OCI-LY7 (cell line): ENCODE measurements around the gene DLGAP1. TPM values are rescaled to one million over a fixed set of nuclear protein-coding genes. Genes with fewer than 3 reads are reported as not detected.

Experiments used
- BruUV-seq: library from RNA; stranded (reverse); fragments of 400-500 nt; replicated peaks from 2 replicates; lab custom pipeline; 2021; lab: Mats Ljungman, UMichigan
- CTCF ChIA-PET: fragments of 300-600 bp; sonication (Branson Sonifier 250); formaldehyde crosslinking; loops from one replicate; lab custom pipeline; 2022; ENCODE audit warnings: antibody characterized with exemption; ENCODE audit not compliant: unreplicated experiment; lab: Charles Lee
- POLR2A ChIA-PET: fragments of 300-600 bp; sonication (Branson Sonifier 250); formaldehyde crosslinking; loops from one replicate; lab custom pipeline; 2022; ENCODE audit warnings: antibody characterized with exemption; lab: Charles Lee
- DNase-seq: peaks from one replicate; pipeline ENCODE4 v3.0.0-alpha.2; 2015; ENCODE audit warnings: low spot score
- H2AFZ ChIP-seq: fragments of 200-600 bp; sonication (generic), shearing (Covaris generic); 2 replicates; pipeline ENCODE4 v1.6.1; 2014; ENCODE audit warnings: mild to moderate bottlenecking, antibody characterized with exemption, low read length, moderate library complexity
- H3K27ac ChIP-seq: fragments of 200-600 bp; sonication (generic); 2 replicates; pipeline ENCODE4 v1.5.1; 2014; ENCODE audit warnings: mixed run types, low read depth, mild to moderate bottlenecking, moderate library complexity, low read length, inconsistent platforms; ENCODE audit not compliant: poor library complexity, severe bottlenecking
- H3K36me3 ChIP-seq: fragments of 200-600 bp; sonication (generic); 2 replicates; pipeline ENCODE4 v1.6.1; 2014; ENCODE audit warnings: mild to moderate bottlenecking, antibody characterized with exemption, low read length, moderate library complexity, mixed read lengths; ENCODE audit not compliant: insufficient read depth
- H3K4me1 ChIP-seq: fragments of 200-600 bp; sonication (generic); 2 replicates; pipeline ENCODE4 v1.5.1; 2014; ENCODE audit warnings: mild to moderate bottlenecking, low read length; ENCODE audit not compliant: insufficient read depth, poor library complexity, severe bottlenecking
- H3K4me2 ChIP-seq: fragments of 200-600 bp; sonication (generic); 2 replicates; pipeline ENCODE4 v1.6.1; 2014; ENCODE audit warnings: mild to moderate bottlenecking, low read length
- H3K4me3 ChIP-seq: fragments of 200-600 bp; sonication (generic); 2 replicates; pipeline ENCODE4 v1.5.1; 2014; ENCODE audit warnings: mild to moderate bottlenecking, low read depth, low read length; ENCODE audit not compliant: poor library complexity, severe bottlenecking
- H3K79me2 ChIP-seq: fragments of 200-600 bp; sonication (generic); 2 replicates; pipeline ENCODE4 v1.6.1; 2016; ENCODE audit warnings: low read depth, mild to moderate bottlenecking, low read length, moderate library complexity, mixed read lengths; ENCODE audit not compliant: insufficient read depth
- H3K9me2 ChIP-seq: fragments of 200-600 bp; sonication (generic); 2 replicates; pipeline ENCODE4 v1.6.1; 2016; ENCODE audit warnings: mild to moderate bottlenecking, low read length, mixed read lengths; ENCODE audit not compliant: insufficient read depth
- H3K9me3 ChIP-seq: fragments of 200-600 bp; sonication (generic); 2 replicates; pipeline ENCODE4 v1.6.1; 2014; ENCODE audit warnings: mild to moderate bottlenecking, mixed run types, low read length, mixed read lengths
- H4K20me1 ChIP-seq: fragments of 200-600 bp; sonication (generic); 2 replicates; pipeline ENCODE4 v1.6.1; 2014; ENCODE audit warnings: mild to moderate bottlenecking, antibody characterized with exemption, low read length, moderate library complexity, mixed read lengths; ENCODE audit not compliant: insufficient read depth
- EZH2phosphoT487 ChIP-seq: fragments of 200-600 bp; sonication (generic); IDR thresholded peaks from 2 replicates; pipeline ENCODE4 v1.6.1; 2018; ENCODE audit warnings: low read depth, borderline replicate concordance, mild to moderate bottlenecking, mixed run types, antibody characterized with exemption, low read length, moderate library complexity, mixed read lengths
- intact Hi-C: fragments of 100-400 bp; cut with micrococcal nuclease; formaldehyde crosslinking; loops from one replicate; pipeline ENCODE4 v1.10.0; 2022; ENCODE audit not compliant: unreplicated experiment
- total RNA-seq, 2 experiments: library from RNA; depleted of rRNA in 1 of 2; stranded (reverse); fragments of >200 nt in 1 of 2; shearing (Covaris generic) in 1 of 2; gene quantifications; 2 replicates each; pipeline ENCODE4 v1.2.3, GENCODE V29; 2014 to 2022
- TF ChIP-seq, protein P1 (sequence below): fragments of 200-600 bp; sonication (generic); conservative IDR thresholded peaks from 2 replicates; pipeline ENCODE4 v1.5.1; 2014; ENCODE audit warnings: mild to moderate bottlenecking, antibody characterized with exemption, low read length, moderate library complexity, mixed read lengths

Gene DLGAP1
- total RNA-seq, 2 experiments from 2014 or later, result 0.22 TPM; not detected in 1

DNA sequence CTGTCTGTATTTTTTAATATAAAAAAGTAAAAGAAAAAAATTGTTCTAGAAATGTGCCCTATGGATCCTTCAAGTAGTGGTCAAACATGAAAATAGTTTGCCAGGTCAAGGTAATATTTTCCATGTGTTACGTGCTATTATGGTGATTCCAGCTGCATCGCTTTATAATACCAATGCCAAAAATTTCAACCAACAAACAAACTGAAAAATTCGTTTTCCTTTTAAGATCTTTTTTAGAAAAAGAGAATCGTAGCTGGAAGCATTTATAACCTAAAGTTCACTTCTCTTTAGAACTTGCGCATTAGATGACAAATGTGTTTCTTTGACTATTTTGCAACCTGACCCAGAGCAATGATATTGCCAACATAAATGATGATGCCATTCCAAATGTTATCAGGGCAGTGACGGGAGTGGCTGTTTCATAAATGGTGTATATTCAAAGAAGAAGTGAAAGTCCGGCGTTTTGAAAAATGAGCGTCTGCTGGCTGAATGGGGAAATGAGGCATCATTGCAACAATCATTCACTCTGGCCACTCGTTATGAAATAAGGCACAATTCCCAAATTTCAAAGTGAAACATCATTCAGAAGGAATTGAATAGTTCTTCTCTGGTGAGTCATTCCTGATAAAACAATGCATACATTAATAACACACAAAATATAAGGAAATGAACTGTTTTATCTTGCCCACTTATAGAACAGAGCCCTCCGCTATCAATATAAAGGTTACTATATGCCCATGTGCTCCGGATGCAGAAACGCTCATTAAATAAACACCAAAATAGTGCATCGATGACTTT, 707.7 kb downstream of the DLGAP1 start:
- CTCF ChIA-PET, result no interaction called here
- no peak for TF ChIP-seq EZH2phosphoT487
- TF ChIP-seq, protein P1, sequence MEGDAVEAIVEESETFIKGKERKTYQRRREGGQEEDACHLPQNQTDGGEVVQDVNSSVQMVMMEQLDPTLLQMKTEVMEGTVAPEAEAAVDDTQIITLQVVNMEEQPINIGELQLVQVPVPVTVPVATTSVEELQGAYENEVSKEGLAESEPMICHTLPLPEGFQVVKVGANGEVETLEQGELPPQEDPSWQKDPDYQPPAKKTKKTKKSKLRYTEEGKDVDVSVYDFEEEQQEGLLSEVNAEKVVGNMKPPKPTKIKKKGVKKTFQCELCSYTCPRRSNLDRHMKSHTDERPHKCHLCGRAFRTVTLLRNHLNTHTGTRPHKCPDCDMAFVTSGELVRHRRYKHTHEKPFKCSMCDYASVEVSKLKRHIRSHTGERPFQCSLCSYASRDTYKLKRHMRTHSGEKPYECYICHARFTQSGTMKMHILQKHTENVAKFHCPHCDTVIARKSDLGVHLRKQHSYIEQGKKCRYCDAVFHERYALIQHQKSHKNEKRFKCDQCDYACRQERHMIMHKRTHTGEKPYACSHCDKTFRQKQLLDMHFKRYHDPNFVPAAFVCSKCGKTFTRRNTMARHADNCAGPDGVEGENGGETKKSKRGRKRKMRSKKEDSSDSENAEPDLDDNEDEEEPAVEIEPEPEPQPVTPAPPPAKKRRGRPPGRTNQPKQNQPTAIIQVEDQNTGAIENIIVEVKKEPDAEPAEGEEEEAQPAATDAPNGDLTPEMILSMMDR, result no peak
- no TSS peak for BruUV-seq
- Histone ChIP-seq H3K4me1 (no peaks in the 10 kb centered on the region), H3K79me2 (no peaks in the 10 kb centered on the region), H3K36me3 (no peaks in the 10 kb centered on the region), H3K4me2 (no peak overlapping the region), H3K4me3 (no peak overlapping the region), H3K9me3 (no peaks in the 10 kb centered on the region), H2AFZ (no peak overlapping the region), H3K9me2 (no peaks in the 10 kb centered on the region), H3K27ac (no peak overlapping the region), H4K20me1 (no peaks in the 10 kb centered on the region)
- intact Hi-C loops, result no loop called here
- no peak for DNase-seq
- POLR2A ChIA-PET, result interaction anchor here (0.6 kb wide), 1 partner anchor 1062 kb away, joined by 3 read pairs; no protein-coding TSS in a partner anchor

DNA sequence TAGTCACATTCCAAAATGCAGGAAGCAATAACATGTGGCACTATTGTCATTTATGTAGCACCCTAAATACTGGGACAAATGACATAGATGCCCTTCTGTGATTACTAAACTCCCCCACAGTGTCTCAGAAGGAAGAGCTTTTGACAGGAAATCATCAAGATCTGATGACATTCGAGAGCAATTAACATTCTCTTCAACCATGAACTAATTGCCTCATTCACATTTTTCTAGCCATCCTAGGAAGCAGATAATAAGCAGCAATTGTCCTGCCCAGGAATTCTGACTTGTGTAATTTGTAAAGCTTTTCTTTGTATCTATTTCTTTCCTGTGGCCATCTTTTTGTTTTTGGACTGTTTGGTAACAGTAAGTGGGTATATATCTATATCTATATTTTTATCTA, 712.6 kb downstream of the DLGAP1 start:
- intact Hi-C loops, result no loop called here
- no peaks in the 10 kb centered on the region for H3K9me2 ChIP-seq
- no peak for TF ChIP-seq EZH2phosphoT487
- TF ChIP-seq, protein P1, result no peak
- no peaks in the 10 kb centered on the region; the same call in 1 of the 2 replicates for H3K9me3 ChIP-seq
- H3K36me3 ChIP-seq, result no peaks in the 10 kb centered on the region
- BruUV-seq, result no TSS peak
- no peak overlapping the region for H3K27ac ChIP-seq
- POLR2A ChIA-PET, result interaction anchor here (0.7 kb wide), 1 partner anchor 888 kb away, joined by 3 read pairs; no protein-coding TSS in a partner anchor
- CTCF ChIA-PET, result no interaction called here
- H3K4me3 ChIP-seq, result no peak overlapping the region
- H2AFZ ChIP-seq, result no peak overlapping the region
- no peak overlapping the region for H3K4me2 ChIP-seq
- no peaks in the 10 kb centered on the region for H3K4me1 ChIP-seq
- H4K20me1 ChIP-seq, result no peaks in the 10 kb centered on the region
- no peak for DNase-seq
- no peaks in the 10 kb centered on the region for H3K79me2 ChIP-seq

DNA sequence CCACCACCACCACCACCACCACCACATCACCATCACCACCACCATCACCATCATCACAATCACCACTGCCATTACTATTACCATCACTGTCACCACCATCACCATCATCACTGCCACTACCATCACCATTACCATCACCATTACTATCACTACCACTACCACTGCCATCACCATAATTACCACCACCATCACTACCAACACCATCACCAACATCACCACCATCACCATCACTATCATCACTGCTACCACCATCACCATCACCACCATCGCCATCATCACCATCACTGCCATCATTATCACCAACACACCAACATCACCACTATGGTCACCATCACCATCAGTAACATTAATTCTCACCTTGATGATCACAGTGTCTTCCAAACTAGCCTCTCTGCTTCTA, 713.8 kb downstream of the DLGAP1 start:
- H3K27ac ChIP-seq, result no peak overlapping the region
- TF ChIP-seq EZH2phosphoT487, result no peak
- TF ChIP-seq, protein P1, result no peak
- CTCF ChIA-PET, result no interaction called here
- no peak for DNase-seq
- no peak overlapping the region for H2AFZ ChIP-seq
- intact Hi-C loops, result no loop called here
- BruUV-seq, result no TSS peak
- H3K79me2 ChIP-seq, result no peaks in the 10 kb centered on the region
- H4K20me1 ChIP-seq, result no peaks in the 10 kb centered on the region
- POLR2A ChIA-PET, result interaction anchor here (0.7 kb wide), 2 partner anchors 290 to 520 kb away, joined by 3 to 4 read pairs; no protein-coding TSS in a partner anchor
- H3K4me3 ChIP-seq, result no peak overlapping the region
- H3K9me3 ChIP-seq, result no peaks in the 10 kb centered on the region; the same call in 1 of the 2 replicates
- H3K9me2 ChIP-seq, result no peaks in the 10 kb centered on the region
- H3K36me3 ChIP-seq, result no peaks in the 10 kb centered on the region
- H3K4me2 ChIP-seq, result no peak overlapping the region
- no peaks in the 10 kb centered on the region for H3K4me1 ChIP-seq
